ENCODE data around the gene RRM1.
"Not testable (repeated sequence)": the region's sequence is repeated elsewhere in the genome, so short reads cannot be mapped to it uniquely, and the experiment has no call there.

Gene RRM1

GRCh38 chr11:4083198-4083597 is 11.4 kb upstream of the RRM1 start:
- DNase-seq (ENCODE audit: low spot score): no peak

GRCh38 chr11:4084406-4085125 is 10.0 kb upstream of the RRM1 start:
- no peak for DNase-seq (ENCODE audit: low spot score)

GRCh38 chr11:4085575-4085974 is 9.0 kb upstream of the RRM1 start:
- no peak for DNase-seq (ENCODE audit: low spot score)

GRCh38 chr11:4086575-4087353 is 7.8 kb upstream of the RRM1 start:
- no peak for DNase-seq (ENCODE audit: low spot score)

- no peak for DNase-seq (ENCODE audit: low spot score)
Observed at GRCh38 chr11:4087551-4087950, 7.0 kb upstream of the RRM1 start.

GRCh38 chr11:4090258-4090657 is 4.3 kb upstream of the RRM1 start:
- DNase-seq (ENCODE audit: low spot score): no peak

- DNase-seq (ENCODE audit: low spot score): no peak
Observed at GRCh38 chr11:4092026-4092425, 2.6 kb upstream of the RRM1 start.

- peak; percentile 16 for DNase-seq (ENCODE audit: low spot score)
Observed at GRCh38 chr11:4093519-4094347, 866 bp upstream of the RRM1 start.

GRCh38 chr11:4095509-4096230 is 1.1 kb downstream of the RRM1 start:
- no peak for DNase-seq (ENCODE audit: low spot score)

- DNase-seq (ENCODE audit: low spot score): no peak
Observed at GRCh38 chr11:4098026-4098621, 3.5 kb downstream of the RRM1 start.

- no peak for DNase-seq (ENCODE audit: low spot score)
Observed at GRCh38 chr11:4102711-4103110, 8.1 kb downstream of the RRM1 start.

GRCh38 chr11:4103269-4103668 is 8.7 kb downstream of the RRM1 start:
- DNase-seq (ENCODE audit: low spot score): no peak

- DNase-seq (ENCODE audit: low spot score): no peak
Observed at GRCh38 chr11:4105916-4106315, 11.3 kb downstream of the RRM1 start.

GRCh38 chr11:4111834-4112233 is 17.2 kb downstream of the RRM1 start:
- no peak for DNase-seq (ENCODE audit: low spot score)

- no peak for DNase-seq (ENCODE audit: low spot score)
Observed at GRCh38 chr11:4115128-4115527, 20.5 kb downstream of the RRM1 start.

GRCh38 chr11:4118107-4118506 is 23.5 kb downstream of the RRM1 start:
- no peak for DNase-seq (ENCODE audit: low spot score)

GRCh38 chr11:4123218-4123617 is 28.6 kb downstream of the RRM1 start:
- no peak for DNase-seq (ENCODE audit: low spot score)

- no peak for DNase-seq (ENCODE audit: low spot score)
Observed at GRCh38 chr11:4125141-4125540, 30.5 kb downstream of the RRM1 start.

- DNase-seq (ENCODE audit: low spot score): no peak
Observed at GRCh38 chr11:4127357-4127756, 32.8 kb downstream of the RRM1 start.

GRCh38 chr11:4130219-4130618 is 35.6 kb downstream of the RRM1 start:
- not testable (repeated sequence) for DNase-seq (ENCODE audit: low spot score)

- DNase-seq (ENCODE audit: low spot score): no peak
Observed at GRCh38 chr11:4134806-4135205, 40.2 kb downstream of the RRM1 start.

- DNase-seq (ENCODE audit: low spot score): no peak
Observed at GRCh38 chr11:4138497-4138896, 43.9 kb downstream of the RRM1 start.
